T-cell (primary cell): Measurements from ENCODE around the gene CACNA1I. TPM values are rescaled to one million over a fixed set of nuclear protein-coding genes. Genes with fewer than 3 reads are reported as not detected.

Source experiments
- ATAC-seq, 4 experiments: fragments of 200-7000 bp in 3 of 4; fragments of 150-1000 bp in 1 of 4; cut with Tn5 transposase; replicated peaks in 1 of 4; 1 replicate in 3 of 4; 2 replicates in 1 of 4; pipeline ENCODE4 v1.10.0; 2021; ENCODE audit warnings: moderate library complexity in 3 of 4, mild to moderate bottlenecking in 2 of 4, moderate number of reproducible peaks in 1 of 4
- CTCF ChIA-PET, 2 donors: fragments of 300-600 bp; sonication (Branson Sonifier 250); formaldehyde crosslinking; loops; one replicate each; lab custom pipeline; 2022; ENCODE audit warnings: antibody characterized with exemption in 2 of 2; lab: Charles Lee
- POLR2A ChIA-PET, 2 donors: fragments of 300-600 bp; sonication (Branson Sonifier 250); formaldehyde crosslinking; loops; one replicate each; lab custom pipeline; 2022; ENCODE audit warnings: antibody characterized with exemption in 2 of 2; lab: Charles Lee
- DNase-seq, 35 experiments: peaks; one replicate each; pipeline versions ENCODE4 v3.0.0 to v3.0.0-alpha.2; 2013 to 2023
- H3K27ac ChIP-seq: one replicate; pipeline ENCODE4 v1.5.1; 2013; ENCODE audit warnings: low read length
- H3K27me3 ChIP-seq, 2 experiments: replicated peaks in 1 of 2; 1 replicate in 1 of 2; 2 replicates in 1 of 2; pipeline versions ENCODE4 v1.6.1 to v1.7.0; 2013; ENCODE audit warnings: low read length in 1 of 2, mixed read lengths in 1 of 2; ENCODE audit not compliant: control insufficient read depth in 2 of 2, insufficient read depth in 2 of 2; ENCODE audit errors: extremely low read depth in 1 of 2
- H3K36me3 ChIP-seq, 2 donors: 1 replicate in 1 of 2; 2 replicates in 1 of 2; pipeline versions ENCODE4 v1.6.1 to v1.7.0; 2013; ENCODE audit warnings: low read length in 1 of 2; ENCODE audit not compliant: control insufficient read depth in 2 of 2, insufficient read depth in 1 of 2; ENCODE audit errors: extremely low read depth in 1 of 2
- H3K4me1 ChIP-seq, 2 experiments: 1 replicate in 1 of 2; 2 replicates in 1 of 2; pipeline versions ENCODE4 v1.6.1 to v1.7.0; 2013; ENCODE audit warnings: low read length in 2 of 2, mixed read lengths in 1 of 2; ENCODE audit not compliant: insufficient read depth in 2 of 2, control insufficient read depth in 1 of 2; ENCODE audit errors: extremely low read depth in 1 of 2
- H3K4me3 ChIP-seq, 2 donors: 1 replicate in 1 of 2; 2 replicates in 1 of 2; pipeline versions ENCODE4 v1.5.1 to v1.7.0; 2013; ENCODE audit warnings: mild to moderate bottlenecking in 2 of 2, low read length in 1 of 2, moderate library complexity in 1 of 2; ENCODE audit not compliant: control insufficient read depth in 1 of 2; ENCODE audit errors: extremely low read depth in 1 of 2
- H3K9me3 ChIP-seq: 2 replicates; pipeline ENCODE4 v1.7.0; 2013
- H3K27ac Mint-ChIP-seq, 2 donors: one replicate each; pipeline ENCODE4 v1.8.0; 2020 to 2021; ENCODE audit warnings: mild to moderate bottlenecking in 2 of 2, mixed read lengths in 2 of 2
- H3K27me3 Mint-ChIP-seq, 2 donors: one replicate each; pipeline ENCODE4 v1.8.0; 2021 to 2022; ENCODE audit warnings: mixed read lengths in 2 of 2
- H3K36me3 Mint-ChIP-seq: one replicate; pipeline ENCODE4 v1.8.0; 2021; ENCODE audit warnings: mixed read lengths
- H3K4me1 Mint-ChIP-seq, 3 donors: one replicate each; pipeline ENCODE4 v1.8.0; 2020 to 2022; ENCODE audit warnings: mixed read lengths in 3 of 3, mild to moderate bottlenecking in 1 of 3
- H3K4me3 Mint-ChIP-seq, 3 donors: one replicate each; pipeline ENCODE4 v1.8.0; 2020 to 2022; ENCODE audit warnings: mild to moderate bottlenecking in 3 of 3, mixed read lengths in 3 of 3, moderate library complexity in 3 of 3
- H3K9me3 Mint-ChIP-seq, 3 donors: one replicate each; pipeline ENCODE4 v1.8.0; 2020 to 2022; ENCODE audit warnings: mixed read lengths in 3 of 3
- WGBS: methylation state at CpG from one replicate; pipeline ENCODE4 v1.1.5; 2013; ENCODE audit warnings: missing lambda C conversion rate; ENCODE audit not compliant: insufficient coverage; 5-methylcytosine and 5-hydroxymethylcytosine counted together
- total RNA-seq, 35 experiments: library from RNA in 6 of 35; stranded (reverse) in 6 of 35; fragments of 120-200 nt in 1 of 35; gene quantifications; one replicate each; pipeline versions ENCODE4 v1.2.1 to v1.2.4 and lab custom pipeline; 2013 to 2026

CACNA1I gene
- total RNA-seq, 5 donors from 2014 or later (not counting 1 experiment from before 2014, with no cell fraction given), result 16.1 to 32.9 (median 28.8) TPM

DNA sequence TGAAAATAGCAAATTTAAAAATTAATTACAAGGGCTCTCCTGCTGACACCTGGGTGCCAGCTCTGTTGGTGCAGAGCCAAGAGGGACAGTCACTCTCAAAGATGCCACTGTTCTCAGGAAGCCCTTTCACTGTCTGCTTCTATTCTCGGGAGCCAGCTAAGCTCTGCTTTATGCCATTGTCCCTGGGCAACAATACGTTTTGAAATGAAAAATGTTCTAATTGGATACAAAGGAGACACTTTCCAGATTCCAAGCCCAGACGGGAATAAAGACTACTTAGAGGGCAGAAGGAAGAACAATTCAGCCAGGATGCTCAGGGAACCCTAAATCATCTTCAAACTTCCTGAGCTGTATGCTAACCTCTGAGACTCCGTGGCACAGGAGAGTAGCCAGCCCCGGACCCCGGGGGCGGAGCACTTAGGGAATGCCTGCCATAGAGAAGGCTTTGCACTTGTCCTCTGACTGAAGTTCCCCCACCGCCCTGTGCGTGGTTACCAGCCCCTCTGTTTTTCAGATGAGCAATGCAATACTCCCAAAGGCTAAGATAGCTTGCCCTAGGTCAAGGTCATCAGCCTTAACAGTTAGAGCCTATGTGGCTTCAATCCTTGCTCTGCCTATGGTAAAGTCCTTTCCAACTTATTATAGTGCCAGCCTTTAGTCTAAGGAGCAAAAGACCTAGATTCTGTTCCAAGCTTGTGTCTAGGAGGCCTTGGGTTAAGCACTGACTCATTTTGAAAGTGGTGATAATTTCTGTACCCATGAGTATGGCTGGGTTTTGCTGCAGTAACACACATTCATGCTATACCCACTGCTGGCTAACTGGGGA, 150.9 kb downstream of the CACNA1I start:
- Histone ChIP-seq H3K36me3 (no peaks in the 10 kb centered on the region), H3K4me1 (peaks cover 0 to 5% of the 10 kb centered on the region in 2 experiments), H3K4me3 (no peak overlapping the region), H3K27me3 (no peaks in the 10 kb centered on the region), H3K9me3 (no peaks in the 10 kb centered on the region), H3K27ac (no peak overlapping the region)
- WGBS, result 54% methylated on average over 7 of the region's 9 CpGs
- Mint-ChIP-seq H3K4me3 (no peak overlapping the region), H3K27ac (no peak overlapping the region), H3K36me3 (no peaks in the 10 kb centered on the region), H3K27me3 (peaks cover 0 to 3% of the 10 kb centered on the region in 2 donors), H3K9me3 (no peaks in the 10 kb centered on the region), H3K4me1 (peaks cover 0 to 9% (median 0%) of the 10 kb centered on the region in 3 donors)
- POLR2A ChIA-PET, result no interaction called here
- CTCF ChIA-PET, result no interaction called here
- ATAC-seq (no peak), DNase-seq (no peak)

DNA sequence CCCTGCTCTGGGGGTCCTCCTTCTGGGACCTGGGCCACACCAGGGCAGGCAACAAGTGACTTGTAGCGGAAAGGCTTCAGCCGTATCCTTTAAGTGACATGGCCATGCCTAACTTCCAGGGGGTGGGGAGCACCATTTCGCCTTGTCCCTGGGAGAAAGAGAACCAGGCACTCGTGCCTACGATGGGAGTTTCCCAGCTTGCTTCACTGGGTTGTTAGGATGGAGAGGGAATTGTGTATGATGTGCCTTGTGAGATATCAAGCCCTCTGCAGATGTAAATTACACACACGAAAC, 151.4 kb downstream of the CACNA1I start:
- Mint-ChIP-seq H3K27ac (no peak overlapping the region), H3K36me3 (no peaks in the 10 kb centered on the region), H3K4me1 (peaks cover 0 to 9% (median 0%) of the 10 kb centered on the region in 3 donors), H3K27me3 (peaks cover 0 to 3% of the 10 kb centered on the region in 2 donors), H3K4me3 (no peak overlapping the region), H3K9me3 (no peaks in the 10 kb centered on the region)
- no peak overlapping the region for H3K27ac ChIP-seq
- WGBS, result 91% methylated on average over 3 of the region's 6 CpGs
- DNase-seq, result no peak
- POLR2A ChIA-PET, result no interaction called here
- ATAC-seq, result no peak
- no peak overlapping the region for H3K4me3 ChIP-seq
- H3K36me3 ChIP-seq, result no peaks in the 10 kb centered on the region
- CTCF ChIA-PET, result no interaction called here
- H3K9me3 ChIP-seq, result no peaks in the 10 kb centered on the region
- peaks cover 0 to 5% of the 10 kb centered on the region in 2 experiments for H3K4me1 ChIP-seq
- H3K27me3 ChIP-seq, result no peaks in the 10 kb centered on the region

DNA sequence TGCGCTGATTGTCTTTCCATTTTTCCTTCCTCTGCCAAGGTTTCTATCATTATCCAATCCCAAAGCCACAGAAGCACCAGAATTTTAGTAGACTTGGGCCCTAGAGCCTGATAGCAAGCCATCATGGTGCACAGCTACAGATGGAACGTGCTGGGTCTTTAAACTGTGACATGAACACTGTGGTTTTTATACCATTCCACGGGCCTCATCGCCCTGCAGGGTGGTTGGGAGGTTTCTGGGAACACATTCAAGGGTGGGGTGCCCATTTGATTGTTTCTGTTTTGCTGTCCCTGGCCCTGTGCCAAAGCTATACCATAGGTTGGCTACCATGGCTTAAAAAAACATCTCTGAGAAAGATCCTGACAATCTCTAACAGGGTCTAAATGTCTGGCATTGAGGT, 151.9 kb downstream of the CACNA1I start:
- peaks cover 0 to 5% of the 10 kb centered on the region in 2 experiments for H3K4me1 ChIP-seq
- peaks cover 0 to 9% (median 0%) of the 10 kb centered on the region in 3 donors for H3K4me1 Mint-ChIP-seq
- ATAC-seq (no peak), DNase-seq (no peak)
- H3K4me3 ChIP-seq, result no peak overlapping the region
- H3K27ac Mint-ChIP-seq, result no peak overlapping the region
- H3K9me3 ChIP-seq, result no peaks in the 10 kb centered on the region
- H3K36me3 ChIP-seq, result no peaks in the 10 kb centered on the region
- no peaks in the 10 kb centered on the region for H3K9me3 Mint-ChIP-seq
- H3K27me3 ChIP-seq, result peaks cover 0 to 1% of the 10 kb centered on the region in 2 experiments
- CTCF ChIA-PET, result no interaction called here
- H3K36me3 Mint-ChIP-seq, result no peaks in the 10 kb centered on the region
- POLR2A ChIA-PET, result no interaction called here
- peaks cover 0 to 3% of the 10 kb centered on the region in 2 donors for H3K27me3 Mint-ChIP-seq
- WGBS, result 100% methylated on average over 1 of the region's 4 CpGs
- H3K27ac ChIP-seq, result no peak overlapping the region
- H3K4me3 Mint-ChIP-seq, result no peak overlapping the region

DNA sequence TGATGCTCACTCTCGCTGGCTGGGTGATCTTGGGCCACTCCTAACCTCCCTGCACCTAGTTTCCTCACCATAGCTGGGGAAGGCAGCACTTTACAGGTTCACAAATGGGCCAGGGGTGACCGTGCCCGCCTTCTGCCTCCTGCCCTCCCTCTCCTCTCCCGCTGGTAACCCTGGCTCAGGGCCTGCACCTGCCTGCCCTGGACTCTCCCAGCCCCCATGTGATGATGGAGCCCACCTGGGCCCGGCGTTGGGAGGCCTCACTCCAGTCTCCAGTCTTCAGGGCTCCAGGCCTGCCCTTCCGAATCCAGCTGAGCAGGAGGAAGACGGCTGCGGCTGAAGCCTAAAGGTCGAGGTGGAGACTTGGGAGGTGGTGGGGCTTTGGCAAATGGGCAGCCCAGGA, 152.9 kb downstream of the CACNA1I start:
- 90% methylated on average over 10 of the region's 10 CpGs for WGBS
- Mint-ChIP-seq H3K36me3 (no peaks in the 10 kb centered on the region), H3K9me3 (no peaks in the 10 kb centered on the region), H3K4me3 (no peak overlapping the region), H3K4me1 (peaks cover 0 to 9% (median 0%) of the 10 kb centered on the region in 3 donors), H3K27me3 (peaks cover 0 to 3% of the 10 kb centered on the region in 2 donors), H3K27ac (no peak overlapping the region)
- H3K36me3 ChIP-seq, result no peaks in the 10 kb centered on the region
- DNase-seq (no peak), ATAC-seq (no peak)
- ChIA-PET CTCF (no interaction called here), POLR2A (no interaction called here)
- no peak overlapping the region for H3K27ac ChIP-seq
- peaks cover 0 to 3% of the 10 kb centered on the region in 2 experiments for H3K27me3 ChIP-seq
- no peaks in the 10 kb centered on the region for H3K9me3 ChIP-seq
- H3K4me1 ChIP-seq, result peaks cover 0 to 5% of the 10 kb centered on the region in 2 experiments
- H3K4me3 ChIP-seq, result no peak overlapping the region

DNA sequence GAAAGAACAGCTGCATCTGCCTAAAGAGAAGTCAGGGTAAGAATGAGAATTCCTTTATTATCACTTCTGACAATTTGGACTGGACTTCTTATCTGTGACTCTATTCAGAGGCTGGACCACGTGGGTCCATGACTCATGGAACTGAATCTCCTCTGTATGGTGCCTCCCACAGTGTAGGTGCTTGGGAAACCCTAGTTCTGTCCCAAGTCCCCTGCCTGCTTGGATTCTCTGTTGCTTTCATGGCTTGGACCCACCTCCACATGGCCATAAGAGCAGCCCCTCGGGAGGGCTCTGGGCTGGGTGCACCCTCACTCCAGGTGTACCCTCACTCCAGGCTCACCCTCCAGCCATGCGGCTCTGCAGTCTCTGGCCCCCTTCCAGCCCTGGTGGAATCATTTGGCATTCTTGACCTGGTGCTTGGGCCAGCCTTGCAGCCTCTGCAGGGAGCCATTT, 153.4 kb downstream of the CACNA1I start:
- WGBS, result 85% methylated on average over 3 of the region's 3 CpGs
- POLR2A ChIA-PET, result no interaction called here

DNA sequence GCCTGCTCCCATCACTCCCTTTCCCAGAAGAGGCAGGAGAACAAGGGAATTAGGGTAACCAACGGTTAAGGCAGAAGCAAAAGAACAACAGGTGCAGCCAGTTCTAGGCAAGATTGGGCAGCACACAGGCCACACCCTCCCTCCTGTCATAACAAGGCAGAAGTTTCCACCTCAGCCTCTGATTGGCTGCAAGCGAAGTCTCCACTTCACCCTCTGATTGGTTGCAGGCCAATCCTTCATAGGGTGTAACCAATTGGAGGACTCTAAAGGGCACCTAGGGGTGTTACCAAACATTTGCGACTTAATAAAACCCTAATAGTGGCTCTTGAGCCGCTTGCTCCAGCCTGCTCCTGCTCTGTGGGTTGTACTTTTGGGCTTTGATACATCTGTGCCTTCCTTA, 153.8 kb downstream of the CACNA1I start:
- Histone ChIP-seq H3K27me3 (peaks cover 0 to 8% of the 10 kb centered on the region in 2 experiments), H3K4me1 (peaks cover 0 to 4% of the 10 kb centered on the region in 2 experiments), H3K36me3 (no peaks in the 10 kb centered on the region), H3K9me3 (no peaks in the 10 kb centered on the region), H3K4me3 (no peak overlapping the region), H3K27ac (no peak overlapping the region)
- WGBS, result 100% methylated on average over 1 of the region's 4 CpGs
- Mint-ChIP-seq H3K4me3 (no peak overlapping the region), H3K9me3 (no peaks in the 10 kb centered on the region), H3K36me3 (no peaks in the 10 kb centered on the region), H3K27me3 (peaks cover 0 to 3% of the 10 kb centered on the region in 2 donors), H3K27ac (no peak overlapping the region), H3K4me1 (peaks cover 0 to 6% (median 0%) of the 10 kb centered on the region in 3 donors)
- DNase-seq, result no peak
- CTCF ChIA-PET, result no interaction called here
- POLR2A ChIA-PET, result no interaction called here
- no peak for ATAC-seq

More for the DNA sequence above, 153.4 kb downstream of the CACNA1I start:
- no peak overlapping the region for H3K4me3 Mint-ChIP-seq
- CTCF ChIA-PET, result no interaction called here
- no peaks in the 10 kb centered on the region for H3K9me3 Mint-ChIP-seq
- no peak for ATAC-seq
- DNase-seq, result no peak
- no peaks in the 10 kb centered on the region for H3K36me3 Mint-ChIP-seq
- H3K4me1 Mint-ChIP-seq, result peaks cover 0 to 9% (median 0%) of the 10 kb centered on the region in 3 donors
- H3K4me3 ChIP-seq, result no peak overlapping the region
- H3K27me3 ChIP-seq, result peaks cover 0 to 5% of the 10 kb centered on the region in 2 experiments
- no peaks in the 10 kb centered on the region for H3K36me3 ChIP-seq
- peaks cover 0 to 3% of the 10 kb centered on the region in 2 donors for H3K27me3 Mint-ChIP-seq
- H3K4me1 ChIP-seq, result peaks cover 0 to 5% of the 10 kb centered on the region in 2 experiments
- H3K9me3 ChIP-seq, result no peaks in the 10 kb centered on the region
- H3K27ac ChIP-seq, result no peak overlapping the region
- H3K27ac Mint-ChIP-seq, result no peak overlapping the region
